Measurements from ENCODE around the gene CAPN9. TPM values are rescaled to one million over a fixed set of nuclear protein-coding genes. Genes with fewer than 3 reads are reported as not detected.

The CAPN9 gene
- total RNA-seq, 1 donor from 2014 or later: 0.14 TPM

- no peaks in the 10 kb centered on the region for H3K9me3 ChIP-seq (replicated peaks)
- peaks cover 12% of the 10 kb centered on the region for H3K4me1 ChIP-seq
- intact Hi-C loops (cut with micrococcal nuclease): no loop called here
- no peak for DNase-seq
- H3K36me3 ChIP-seq: no peaks in the 10 kb centered on the region
- no peak for TF ChIP-seq CTCF (IDR thresholded peaks at IDR 0.05; ENCODE audit: borderline replicate concordance)
- H3K27ac ChIP-seq (replicated peaks): no peak overlapping the region
- no peaks in the 10 kb centered on the region for H3K27me3 ChIP-seq (ENCODE audit: low read depth)
- H3K4me3 ChIP-seq: no peak overlapping the region
Measured at GRCh38 chr1:230747890-230748800, 957 bp downstream of the CAPN9 start.

GRCh38 chr1:230749150-230749549 is 2.0 kb downstream of the CAPN9 start:
- TF ChIP-seq CTCF (IDR thresholded peaks at IDR 0.05; ENCODE audit: borderline replicate concordance): no peak
- Histone ChIP-seq H3K4me1 (peaks cover 21% of the 10 kb centered on the region), H3K4me3 (no peak overlapping the region), H3K36me3 (no peaks in the 10 kb centered on the region), H3K27ac (replicated peaks) (no peak overlapping the region), H3K9me3 (replicated peaks) (no peaks in the 10 kb centered on the region), H3K27me3 (ENCODE audit: low read depth) (no peaks in the 10 kb centered on the region)
- no peak for DNase-seq
- intact Hi-C loops (cut with micrococcal nuclease): no loop called here

- no peak overlapping the region for H3K4me3 ChIP-seq
- DNase-seq: no peak
- no peaks in the 10 kb centered on the region for H3K27me3 ChIP-seq (ENCODE audit: low read depth)
- no peak for TF ChIP-seq CTCF (IDR thresholded peaks at IDR 0.05; ENCODE audit: borderline replicate concordance)
- H3K4me1 ChIP-seq: peaks cover 26% of the 10 kb centered on the region
- no peaks in the 10 kb centered on the region for H3K9me3 ChIP-seq (replicated peaks)
- intact Hi-C loops (cut with micrococcal nuclease): no loop called here
- H3K27ac ChIP-seq (replicated peaks): no peak overlapping the region
- no peaks in the 10 kb centered on the region for H3K36me3 ChIP-seq
Measured at GRCh38 chr1:230749635-230750034, 2.4 kb downstream of the CAPN9 start.

GRCh38 chr1:230750576-230750975 is 3.4 kb downstream of the CAPN9 start:
- H3K27ac ChIP-seq (replicated peaks): no peak overlapping the region
- TF ChIP-seq CTCF (IDR thresholded peaks at IDR 0.05; ENCODE audit: borderline replicate concordance): no peak
- intact Hi-C loops (cut with micrococcal nuclease): no loop called here

GRCh38 chr1:230750986-230751625 is 3.9 kb downstream of the CAPN9 start:
- Histone ChIP-seq H3K27ac (replicated peaks) (no peak overlapping the region), H3K4me3 (no peak overlapping the region), H3K9me3 (replicated peaks) (no peaks in the 10 kb centered on the region), H3K36me3 (no peaks in the 10 kb centered on the region), H3K4me1 (peaks cover 34% of the 10 kb centered on the region), H3K27me3 (ENCODE audit: low read depth) (no peaks in the 10 kb centered on the region)
- no peak for TF ChIP-seq CTCF (IDR thresholded peaks at IDR 0.05; ENCODE audit: borderline replicate concordance)
- intact Hi-C loops (cut with micrococcal nuclease): no loop called here
- no peak for DNase-seq

More at GRCh38 chr1:230750576-230750975, 3.4 kb downstream of the CAPN9 start:
- no peaks in the 10 kb centered on the region for H3K36me3 ChIP-seq
- H3K4me1 ChIP-seq: peaks cover 34% of the 10 kb centered on the region
- H3K9me3 ChIP-seq (replicated peaks): no peaks in the 10 kb centered on the region
- H3K4me3 ChIP-seq: no peak overlapping the region
- no peaks in the 10 kb centered on the region for H3K27me3 ChIP-seq (ENCODE audit: low read depth)
- no peak for DNase-seq
